H1 (cell line): ENCODE results near the gene TGFB1I1. TPM values are rescaled to one million over a fixed set of nuclear protein-coding genes. Genes with fewer than 3 reads are reported as not detected.

Source experiments
- CTCF ChIA-PET: fragments of 300-600 bp; sonication (Branson Sonifier 250); formaldehyde crosslinking; loops from one replicate; lab custom pipeline; 2021; ENCODE audit not compliant: partially characterized antibody; lab: Charles Lee
- POLR2A ChIA-PET: fragments of 300-600 bp; sonication (Branson Sonifier 250); formaldehyde crosslinking; loops from one replicate; lab custom pipeline; 2021; ENCODE audit warnings: inconsistent platforms; ENCODE audit not compliant: partially characterized antibody; lab: Charles Lee
- DNase-seq, 2 experiments: peaks; one replicate each; pipeline versions ENCODE4 v3.0.0 to v3.0.0-alpha.2; 2010 to 2022; ENCODE audit warnings: low spot score in 2 of 2, low read depth in 1 of 2, mixed read lengths in 1 of 2
- FAIRE-seq: peaks from 2 replicates; lab custom pipeline; 2011; peaks lifted over from hg19 to GRCh38; lab: Jason Lieb, UNC
- H2AFZ ChIP-seq: 2 replicates; pipeline ENCODE4 v1.8.1; 2012; ENCODE audit warnings: low read length, inconsistent platforms
- H2AK5ac ChIP-seq: 2 replicates; pipeline ENCODE4 v1.6.1; 2013; ENCODE audit warnings: low read depth, low read length
- H2BK120ac ChIP-seq: replicated peaks from 2 replicates; pipeline ENCODE3; 2013; ENCODE audit warnings: low read depth, low read length, inconsistent platforms
- H2BK12ac ChIP-seq: 2 replicates; pipeline ENCODE4 v1.6.1; 2013; ENCODE audit warnings: low read depth, low read length
- H2BK15ac ChIP-seq: 2 replicates; pipeline ENCODE4 v1.6.1; 2013; ENCODE audit warnings: low read length
- H2BK20ac ChIP-seq: 2 replicates; pipeline ENCODE4 v1.6.1; 2013; ENCODE audit warnings: low read length
- H2BK5ac ChIP-seq: 2 replicates; pipeline ENCODE4 v1.6.1; 2013; ENCODE audit warnings: low read depth, low read length
- H3K14ac ChIP-seq: 2 replicates; pipeline ENCODE4 v1.6.1; 2013; ENCODE audit warnings: inconsistent platforms; ENCODE audit not compliant: insufficient read length
- H3K18ac ChIP-seq: 2 replicates; pipeline ENCODE4 v1.6.1; 2013; ENCODE audit warnings: low read length; ENCODE audit errors: extremely low read depth
- H3K23ac ChIP-seq: 2 replicates; pipeline ENCODE4 v1.6.1; 2013; ENCODE audit warnings: inconsistent platforms; ENCODE audit not compliant: insufficient read length
- H3K23me2 ChIP-seq: 2 replicates; pipeline ENCODE4 v1.6.1; 2013; ENCODE audit warnings: low read depth, low read length
- H3K27ac ChIP-seq: 2 replicates; pipeline ENCODE4 v1.6.1; 2011; ENCODE audit warnings: low read depth, low read length, inconsistent platforms
- H3K27me3 ChIP-seq, 4 experiments: replicated peaks in 1 of 4; 1 replicate in 1 of 4; 2 replicates in 3 of 4; pipeline versions ENCODE4 v1.6.1 to v1.8.1; 2011 to 2013; ENCODE audit warnings: low read length in 3 of 4, mild to moderate bottlenecking in 3 of 4, inconsistent platforms in 2 of 4, mixed read lengths in 2 of 4, moderate library complexity in 1 of 4; ENCODE audit not compliant: control insufficient read depth in 3 of 4, insufficient read depth in 3 of 4; ENCODE audit errors: extremely low read depth in 1 of 4
- H3K36me3 ChIP-seq, 4 experiments: 2 replicates each; pipeline versions ENCODE4 v1.6.1 to v1.8.1; 2011 to 2013; ENCODE audit warnings: mild to moderate bottlenecking in 4 of 4, low read length in 3 of 4, moderate library complexity in 2 of 4, control low read depth in 1 of 4, inconsistent platforms in 1 of 4; ENCODE audit not compliant: insufficient read depth in 4 of 4, control insufficient read depth in 2 of 4
- H3K4ac ChIP-seq: replicated peaks from 2 replicates; pipeline ENCODE3; 2013; ENCODE audit warnings: low read length, low read depth, mixed read lengths, inconsistent platforms; ENCODE audit not compliant: insufficient read length
- H3K4me1 ChIP-seq, 4 experiments: replicated peaks in 1 of 4; 1 replicate in 1 of 4; 2 replicates in 3 of 4; pipeline versions ENCODE4 v1.6.1 to v1.8.1; 2011 to 2013; ENCODE audit warnings: low read length in 3 of 4, inconsistent platforms in 2 of 4, mixed read lengths in 1 of 4; ENCODE audit not compliant: insufficient read depth in 4 of 4, control insufficient read depth in 3 of 4
- H3K4me2 ChIP-seq, 2 experiments: 2 replicates each; pipeline versions ENCODE4 v1.6.1 to v1.8.1; 2011 to 2013; ENCODE audit warnings: low read depth in 2 of 2, low read length in 2 of 2, control low read depth in 1 of 2, inconsistent platforms in 1 of 2, mild to moderate bottlenecking in 1 of 2; ENCODE audit not compliant: insufficient read depth in 1 of 2
- H3K4me3 ChIP-seq, 4 experiments: fragments of 200-600, 300-600 bp in 1 of 4; sonication (generic), shearing (Covaris generic), sonication (Bioruptor Twin) in 1 of 4; 2 replicates each; pipeline versions ENCODE4 v1.5.1 to v1.8.1; 2011 to 2016; ENCODE audit warnings: low read length in 4 of 4, low read depth in 3 of 4, control low read depth in 2 of 4, inconsistent platforms in 2 of 4, mild to moderate bottlenecking in 2 of 4, mixed read lengths in 1 of 4, moderate library complexity in 1 of 4; ENCODE audit not compliant: insufficient read depth in 2 of 4; ENCODE audit errors: extremely low read depth in 1 of 4
- H3K56ac ChIP-seq: replicated peaks from 2 replicates; pipeline ENCODE3; 2013; ENCODE audit warnings: low read depth, mild to moderate bottlenecking, mixed read lengths, low read length, inconsistent platforms; ENCODE audit not compliant: insufficient read length
- H3K79me1 ChIP-seq: 2 replicates; pipeline ENCODE4 v1.6.1; 2013; ENCODE audit warnings: low read depth, low read length, control low read depth
- H3K79me2 ChIP-seq, 2 experiments: 2 replicates each; pipeline versions ENCODE4 v1.6.1 to v1.8.1; 2012 to 2013; ENCODE audit warnings: low read length in 2 of 2, mild to moderate bottlenecking in 2 of 2, inconsistent platforms in 1 of 2; ENCODE audit not compliant: insufficient read depth in 2 of 2, control insufficient read depth in 1 of 2
- H3K9ac ChIP-seq, 4 experiments: replicated peaks in 1 of 4; 1 replicate in 1 of 4; 2 replicates in 3 of 4; pipeline versions ENCODE4 v1.6.1 to v1.8.1; 2011 to 2013; ENCODE audit warnings: low read depth in 3 of 4, low read length in 3 of 4, control low read depth in 2 of 4, mild to moderate bottlenecking in 2 of 4, moderate library complexity in 2 of 4, inconsistent platforms in 1 of 4; ENCODE audit errors: extremely low read depth in 1 of 4
- H3K9me3 ChIP-seq, 2 experiments: 2 replicates each; pipeline versions ENCODE4 v1.6.1 to v1.8.1; 2012 to 2013; ENCODE audit warnings: mild to moderate bottlenecking in 2 of 2, moderate library complexity in 2 of 2, control low read depth in 1 of 2, inconsistent platforms in 1 of 2, low read depth in 1 of 2, low read length in 1 of 2, mixed read lengths in 1 of 2; ENCODE audit not compliant: insufficient read depth in 2 of 2
- H4K20me1 ChIP-seq, 2 experiments: replicated peaks in 1 of 2; 2 replicates each; pipeline versions ENCODE3 to v1.8.1; 2011 to 2013; ENCODE audit warnings: inconsistent platforms in 2 of 2, low read length in 2 of 2, mild to moderate bottlenecking in 1 of 2; ENCODE audit not compliant: insufficient read depth in 2 of 2, control insufficient read depth in 1 of 2
- H4K5ac ChIP-seq: 2 replicates; pipeline ENCODE4 v1.6.1; 2013; ENCODE audit warnings: low read length, low read depth, mixed read lengths, inconsistent platforms; ENCODE audit not compliant: insufficient read length
- H4K8ac ChIP-seq: 2 replicates; pipeline ENCODE4 v1.8.0; 2013; ENCODE audit warnings: mild to moderate bottlenecking, moderate library complexity, low read length, inconsistent platforms; ENCODE audit not compliant: insufficient read depth; ENCODE audit errors: extremely low read depth
- H4K91ac ChIP-seq: replicated peaks from 2 replicates; pipeline ENCODE3; 2013; ENCODE audit warnings: low read length, mixed read lengths, inconsistent platforms; ENCODE audit not compliant: insufficient read length
- BCL11A ChIP-seq, 2 experiments: IDR thresholded peaks; one replicate each; pipeline ENCODE4 v1.6.1; 2011; ENCODE audit warnings: low read depth in 2 of 2, low read length in 2 of 2, mild to moderate bottlenecking in 2 of 2
- EP300 ChIP-seq, 2 experiments: IDR thresholded peaks; 1 replicate in 1 of 2; 2 replicates in 1 of 2; pipeline ENCODE4 v1.6.1; 2011 to 2012; ENCODE audit warnings: low read depth in 2 of 2, low read length in 2 of 2, mild to moderate bottlenecking in 2 of 2, borderline replicate concordance in 1 of 2, inconsistent platforms in 1 of 2, moderate library complexity in 1 of 2
- GTF2F1 ChIP-seq: IDR thresholded peaks from 2 replicates; pipeline ENCODE4 v1.6.1; 2012; ENCODE audit warnings: low read depth, low read length, improper control_type of control experiment, borderline replicate concordance
- HDAC2 ChIP-seq, 2 experiments: fragments of 300-600 bp in 1 of 2; sonication (generic) in 1 of 2; IDR thresholded peaks; 2 replicates each; pipeline ENCODE4 v1.6.1; 2011 to 2012; ENCODE audit warnings: low read depth in 2 of 2, low read length in 2 of 2, mild to moderate bottlenecking in 2 of 2, moderate library complexity in 2 of 2, borderline replicate concordance in 1 of 2, inconsistent platforms in 1 of 2
- KDM4A ChIP-seq: IDR thresholded peaks from one replicate; pipeline ENCODE4 v1.7.1; 2012; ENCODE audit warnings: low read depth, mild to moderate bottlenecking, moderate library complexity, low read length, inconsistent platforms; ENCODE audit not compliant: severe bottlenecking
- MAFK ChIP-seq: IDR thresholded peaks from 2 replicates; pipeline ENCODE4 v1.6.1; 2012; ENCODE audit warnings: low read depth, mild to moderate bottlenecking, improper control_type of control experiment, low read length
- PHF8 ChIP-seq: fragments of 200-600 bp; sonication (generic); conservative IDR thresholded peaks from 2 replicates; pipeline ENCODE4 v1.7.1; 2012; ENCODE audit warnings: low read depth, mild to moderate bottlenecking, inconsistent platforms, low read length, moderate library complexity
- POLR2A ChIP-seq, 2 experiments: IDR thresholded peaks; 1 replicate in 1 of 2; 2 replicates in 1 of 2; pipeline ENCODE4 v1.6.1; 2011; ENCODE audit warnings: low read depth in 2 of 2, low read length in 2 of 2, mild to moderate bottlenecking in 2 of 2; ENCODE audit errors: control extremely low read depth in 1 of 2
- SIN3A ChIP-seq, 2 experiments: IDR thresholded peaks in 1 of 2; conservative IDR thresholded peaks in 1 of 2; 2 replicates each; pipeline ENCODE4 v1.6.1; 2011 to 2012; ENCODE audit warnings: low read length in 2 of 2, improper control_type of control experiment in 1 of 2, low read depth in 1 of 2, mild to moderate bottlenecking in 1 of 2
- TCF12 ChIP-seq: IDR thresholded peaks from 2 replicates; pipeline ENCODE4 v1.6.1; 2011; ENCODE audit warnings: low read depth, mild to moderate bottlenecking, low read length
- whole genome bisulfite sequencing, 2 experiments: shearing (Covaris generic) in 1 of 2; methylation state at CpG; one replicate each; pipeline versions ENCODE4 v1.1.6 to v1.1.7; 2013 to 2015; ENCODE audit warnings: low lambda C conversion rate in 2 of 2, mixed read lengths in 2 of 2, inconsistent platforms in 1 of 2, low coverage in 1 of 2, missing lambda C conversion rate in 1 of 2; ENCODE audit not compliant: insufficient replicate concordance in 2 of 2, insufficient coverage in 1 of 2, insufficient read length in 1 of 2; ENCODE audit errors: extremely low coverage in 1 of 2, missing lambda C conversion rate in 1 of 2; 5-methylcytosine and 5-hydroxymethylcytosine counted together
- polyA plus RNA-seq, 7 experiments: library from polyadenylated mRNA; depleted of rRNA in 3 of 7; stranded (reverse) in 5 of 7; unstranded in 2 of 7; fragments of >200 nt in 5 of 7; fragments of 200-250 nt in 2 of 7; gene quantifications; 1 replicate in 5 of 7; 2 replicates in 1 of 7; 4 replicates in 1 of 7; pipeline versions ENCODE4 v1.2.1 to v1.2.3, GENCODE V29; 2011 to 2013; ENCODE audit warnings: missing spikeins in 2 of 7, mixed read lengths in 2 of 7
- total RNA-seq: library from RNA; stranded (reverse); fragmentation: NEBNext Ultra II Directional; extraction: Animal tissue kit (Norgen Biotek cat#: 25700); gene quantifications from 2 replicates; pipeline ENCODE4 v1.2.1, GENCODE V29; 2021

The TGFB1I1 gene
- total and polyA plus RNA-seq, 2 of the 8 experiments (the other 6 are each of a cell fraction or from before 2014, with no cell fraction given) = 5.6 to 5.8 TPM

DNA sequence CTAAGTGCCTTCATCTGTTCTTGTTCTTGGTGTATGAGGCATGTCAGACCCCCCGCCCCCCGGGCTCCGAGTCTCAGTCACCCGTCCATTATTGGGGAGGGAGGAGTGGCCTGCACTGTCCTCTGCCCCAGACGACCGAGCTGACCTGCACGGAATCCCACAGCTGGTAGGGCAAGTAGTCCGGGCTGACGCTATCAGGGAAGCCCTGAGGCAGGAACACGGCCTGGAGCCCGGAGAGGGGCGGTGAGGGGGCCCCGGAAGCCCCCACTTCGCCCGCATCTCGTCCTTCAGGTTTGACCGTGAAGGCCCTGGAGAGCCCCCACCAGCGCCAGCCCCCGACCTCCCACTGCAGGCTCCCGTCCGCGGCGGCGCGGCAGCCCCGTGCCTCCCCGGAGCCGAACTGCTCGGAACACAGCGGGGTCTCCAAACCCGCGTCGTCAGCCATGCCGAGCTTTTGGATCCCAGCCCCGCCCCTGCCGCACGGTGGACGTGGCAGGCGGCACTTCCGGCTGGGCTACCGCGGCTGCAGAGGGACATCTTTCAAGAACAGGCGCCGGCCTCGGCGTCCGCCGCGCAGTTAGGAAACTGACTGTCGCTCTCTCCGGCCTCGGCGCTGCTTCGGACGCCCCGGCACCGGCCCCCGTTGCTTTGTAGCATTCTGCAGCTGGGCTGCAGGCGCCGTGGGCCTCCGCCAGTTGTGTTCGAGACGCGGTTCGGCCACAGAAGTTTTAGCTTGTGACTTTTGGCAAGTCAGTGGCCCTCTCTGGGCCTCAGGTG, 36.2 kb downstream of the TGFB1I1 start, which contains the start of gene RUSF1:
TSS of gene RUSF1 (minus strand) at position 463 of the 777 bp plus-strand sequence. CDS start at position 445, 18 bp downstream.
- no peak within 1 kb of the TSS for H2BK20ac ChIP-seq
- 0 out of 2 replicates have a peak, but pooled peaks cover 2% of the 10 kb centered on the region for H3K79me1 ChIP-seq
- WGBS, 2 experiments = 2% methylated on average over 37 of the region's 65 CpGs; no CpG with 5 or more reads in 1 of the 2 experiments
- no peak within 1 kb of the TSS for H3K23ac ChIP-seq
- peaks cover 0 to 6% of the 10 kb centered on the region in 2 experiments; a peak in 1 of 4 replicates for H3K79me2 ChIP-seq
- H4K20me1 ChIP-seq = no peaks in the 10 kb centered on the region
- peak within 1 kb of the TSS; percentile 88 for H4K8ac ChIP-seq
- peak within 1 kb of the TSS; percentile 90 to 95 for H3K4me2 ChIP-seq
- peaks cover 4% of the 10 kb centered on the region; the same call in 1 of the 2 replicates for H3K23me2 ChIP-seq
- peak within 1 kb of the TSS; percentile 32; the same call in 1 of the 2 replicates for H2BK5ac ChIP-seq
- H3K36me3 ChIP-seq = no peaks in the 10 kb centered on the region
- no peaks in the 10 kb centered on the region for H3K9me3 ChIP-seq
- peak within 1 kb of the TSS; percentile 87 for H3K18ac ChIP-seq
- H4K5ac ChIP-seq = peak within 1 kb of the TSS; percentile 61
- H3K4me3 ChIP-seq = peak within 1 kb of the TSS; percentile 67 to 88 (median 86)
- no peak within 1 kb of the TSS for H3K14ac ChIP-seq
- ChIA-PET POLR2A (interaction anchor here (0.5 to 3.3 kb wide), 26 partner anchors 9 to 240 kb away, joined by 3 to 27 read pairs (median 4); partner anchors contain the start of gene AHSP), CTCF (interaction anchor here (0.9 to 1.3 kb wide), 4 partner anchors 11 to 57 kb away, joined by 3 read pairs; no protein-coding TSS in a partner anchor)
- H2BK120ac ChIP-seq = no peak within 1 kb of the TSS
- H4K91ac ChIP-seq = peak within 1 kb of the TSS; percentile 11
- no peak within 1 kb of the TSS for H2BK12ac ChIP-seq
- H3K4me1 ChIP-seq = peaks cover 0 to 4% (median 2%) of the 10 kb centered on the region in 4 experiments; a peak in 3 of 7 replicates
- DNase-seq (peak; percentile 68 to 91), FAIRE-seq (no peak)
- H3K27ac ChIP-seq = peak within 1 kb of the TSS; percentile 64; the same call in 1 of the 2 replicates
- H3K56ac ChIP-seq = peak within 1 kb of the TSS; percentile 71
- H3K27me3 ChIP-seq = no peaks in the 10 kb centered on the region
- no peak within 1 kb of the TSS for H3K4ac ChIP-seq
- H2AFZ ChIP-seq = peak within 1 kb of the TSS; percentile 2; the same call in 1 of the 2 replicates
- peak within 1 kb of the TSS; percentile 63 to 85 (median 80) for H3K9ac ChIP-seq
- no peak within 1 kb of the TSS for H2AK5ac ChIP-seq
- 0 out of 2 replicates have a peak within 1 kb of the TSS, but pooled peaks have one; percentile 95 for H2BK15ac ChIP-seq
- TF ChIP-seq PHF8 (peak; percentile 81), TCF12 (no peak), HDAC2 (IDR thresholded peaks at IDR 0.05; ENCODE audit: borderline replicate concordance in 1 of 2, low read depth in 2 of 2, low read length in 2 of 2) (no peak), EP300 (IDR thresholded peaks at IDR 0.05; ENCODE audit: borderline replicate concordance in 1 of 2, low read depth in 2 of 2, low read length in 2 of 2) (peak in 1 of 2 experiments; percentile 9; a peak in 1 of 3 replicates), KDM4A (peak; percentile 68), POLR2A (IDR thresholded peaks at IDR 0.05; ENCODE audit: control extremely low read depth in 1 of 2, low read depth in 2 of 2, low read length in 2 of 2) (peak; percentile 70 to 87), BCL11A (IDR thresholded peaks at IDR 0.05; ENCODE audit: low read depth in 2 of 2, low read length in 2 of 2) (no peak), MAFK (no peak), SIN3A (conservative IDR thresholded peaks at IDR 0.05 in 1 of 2, IDR thresholded peaks at IDR 0.05 in 1 of 2; ENCODE audit: low read depth in 1 of 2, low read length in 2 of 2) (peak; percentile 51 to 72; a peak in 2 of 4 replicates), GTF2F1 (0 out of 2 replicates have a peak, but pooled peaks have one; percentile 25)
